Endothelial cell of umbilical vein (primary cell): ENCODE data around the gene RNF224.

ENCODE experiments used
- CTCF ChIP-seq, 2 donors: IDR thresholded peaks; 1 replicate in 1 of 2; 2 replicates in 1 of 2; pipeline ENCODE4 v1.5.1; 2011; ENCODE audit warnings: low read length in 2 of 2, mild to moderate bottlenecking in 2 of 2, moderate library complexity in 2 of 2, control low read depth in 1 of 2, inconsistent platforms in 1 of 2, low read depth in 1 of 2; ENCODE audit not compliant: insufficient read depth in 1 of 2; ENCODE audit errors: extremely low read depth in 1 of 2
- EZH2 ChIP-seq: IDR thresholded peaks from 2 replicates; pipeline ENCODE4 v1.6.1; 2012; ENCODE audit warnings: borderline replicate concordance, low read depth, mild to moderate bottlenecking, moderate library complexity, low read length, inconsistent platforms; ENCODE audit not compliant: severe bottlenecking
- GATA2 ChIP-seq: IDR thresholded peaks from 2 replicates; pipeline ENCODE4 v1.7.0; 2011; ENCODE audit warnings: low read depth, mild to moderate bottlenecking, moderate library complexity, mixed read lengths, low read length; ENCODE audit not compliant: insufficient read length, insufficient read depth
- MAX ChIP-seq: IDR thresholded peaks from 2 replicates; pipeline ENCODE4 v1.6.1; 2011; ENCODE audit not compliant: insufficient read depth, insufficient read length
- POLR2A ChIP-seq: IDR thresholded peaks from 2 replicates; pipeline ENCODE4 v1.6.1; 2012; ENCODE audit warnings: low read depth, mild to moderate bottlenecking, control low read depth, low read length
- POLR2AphosphoS5 ChIP-seq: IDR thresholded peaks from 2 replicates; pipeline ENCODE4 v1.6.1; 2012; ENCODE audit warnings: low read depth, mild to moderate bottlenecking, control low read depth, low read length, moderate library complexity; ENCODE audit not compliant: insufficient read depth

GRCh38 chr9:137232510-137232909 lies 5.2 kb downstream of the RNF224 start:
- no peak for TF ChIP-seq POLR2A
- no peak for TF ChIP-seq CTCF (IDR thresholded peaks at IDR 0.05; ENCODE audit: extremely low read depth in 1 of 2, insufficient read depth in 1 of 2, low read depth in 1 of 2, low read length in 2 of 2)
- no peak for TF ChIP-seq MAX
- no peak for TF ChIP-seq EZH2
- no peak for TF ChIP-seq GATA2
- TF ChIP-seq POLR2AphosphoS5 = no peak
